ENCODE measurements around the gene MTHFR. TPM values are rescaled to one million over a fixed set of nuclear protein-coding genes. Genes with fewer than 3 reads are reported as not detected.

MTHFR gene
- total RNA-seq (2022): 16.4 and 21.0 TPM in 2 replicates
- Bru-seq, nascent RNA: percentile 58 among the genes with signal in this experiment
- BruChase-seq, experiment 1, labeled RNA remaining after a 6-hour chase: percentile 69 among the genes with signal in this experiment
- percentile 63 among the genes with signal in this experiment for BruChase-seq, experiment 2, labeled RNA remaining after a 2-hour chase
- long read RNA-seq, full-length matches to known transcripts: 2 of 3 reads
- long read RNA-seq, partial matches to known transcripts: 0 of 3 reads
- long read RNA-seq, other reads (novel, unspliced or antisense): 1 of 3 reads

DNA sequence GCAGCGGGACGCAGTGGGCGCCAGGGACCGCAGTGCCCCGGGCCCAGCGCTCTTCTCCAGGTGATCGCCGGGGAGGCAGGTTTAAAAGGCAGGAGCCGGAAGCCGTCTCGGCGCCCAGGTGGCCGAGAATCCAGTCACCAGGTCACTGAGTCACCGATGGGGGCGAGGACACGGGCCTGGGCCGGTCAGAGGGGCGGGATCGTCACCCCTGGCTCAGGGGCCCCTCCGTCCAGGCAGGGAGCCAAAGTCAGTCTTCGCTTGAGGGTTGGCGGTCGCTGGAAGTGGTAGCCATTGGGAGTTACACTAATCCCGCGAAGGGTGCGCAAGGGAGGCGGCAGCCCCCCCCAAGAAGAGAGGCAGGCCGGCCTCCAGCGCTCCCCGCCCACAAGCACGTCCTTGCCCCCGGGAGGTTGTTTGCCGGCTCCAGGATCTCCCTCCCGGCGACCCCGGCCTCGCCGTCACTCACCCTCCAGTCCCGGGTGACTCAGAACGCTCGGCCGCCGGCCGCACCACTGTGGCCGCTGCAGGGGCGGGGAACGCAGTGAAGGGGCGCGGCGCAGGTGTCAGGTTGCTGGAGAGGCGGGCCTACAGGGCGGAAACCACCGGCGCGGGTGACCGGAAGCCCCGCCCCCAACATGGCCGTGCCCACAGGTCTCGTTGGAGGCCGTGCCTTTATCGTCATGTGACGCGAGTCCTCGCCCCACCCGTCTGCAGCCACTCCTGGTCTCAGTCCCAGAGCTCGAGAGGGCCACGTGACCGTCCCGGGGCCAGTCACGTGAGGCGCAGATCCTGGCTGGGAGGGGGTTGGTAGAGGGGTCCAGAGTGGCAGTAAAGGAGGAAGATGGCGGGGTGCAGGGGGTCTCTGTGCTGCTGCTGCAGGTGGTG lies at the start of gene MTHFR, which contains the start of gene CLCN6:
MTHFR (minus strand) TSS at position 543 of the 885 bp plus-strand sequence. CDS start 2,848 bp downstream, outside the sequence.
CLCN6 (plus strand) TSS at position 770 of the 885 bp plus-strand sequence; CDS start at position 842, 72 bp downstream.
- peak within 1 kb of the TSS; percentile 95 for H3K4me3 Mint-ChIP-seq (ENCODE audit: low read depth, unreplicated experiment)
- H3K27me3 Mint-ChIP-seq (ENCODE audit: unreplicated experiment): no peaks in the 10 kb centered on the region
- H3K9me3 Mint-ChIP-seq (ENCODE audit: low read depth, unreplicated experiment): no peaks in the 10 kb centered on the region
- H3K36me3 Mint-ChIP-seq (ENCODE audit: insufficient read depth, unreplicated experiment): peaks cover 56% of the 10 kb centered on the region
- no TSS peak for BruUV-seq (replicated peaks)
- H3K4me1 Mint-ChIP-seq (ENCODE audit: low read depth, unreplicated experiment): peaks cover 29% of the 10 kb centered on the region
- H3K27ac Mint-ChIP-seq (ENCODE audit: unreplicated experiment): peak within 1 kb of the TSS; percentile 98
- CTCF ChIA-PET: interaction anchor here (0.7 to 1.3 kb wide), 3 partner anchors 18 to 108 kb away, joined by 3 to 4 read pairs (median 4); no protein-coding TSS in a partner anchor
- intact Hi-C loops (cut with micrococcal nuclease; ENCODE audit: unreplicated experiment): no loop called here
- peak; percentile 98 for DNase-seq
- TF ChIP-seq, protein P1, sequence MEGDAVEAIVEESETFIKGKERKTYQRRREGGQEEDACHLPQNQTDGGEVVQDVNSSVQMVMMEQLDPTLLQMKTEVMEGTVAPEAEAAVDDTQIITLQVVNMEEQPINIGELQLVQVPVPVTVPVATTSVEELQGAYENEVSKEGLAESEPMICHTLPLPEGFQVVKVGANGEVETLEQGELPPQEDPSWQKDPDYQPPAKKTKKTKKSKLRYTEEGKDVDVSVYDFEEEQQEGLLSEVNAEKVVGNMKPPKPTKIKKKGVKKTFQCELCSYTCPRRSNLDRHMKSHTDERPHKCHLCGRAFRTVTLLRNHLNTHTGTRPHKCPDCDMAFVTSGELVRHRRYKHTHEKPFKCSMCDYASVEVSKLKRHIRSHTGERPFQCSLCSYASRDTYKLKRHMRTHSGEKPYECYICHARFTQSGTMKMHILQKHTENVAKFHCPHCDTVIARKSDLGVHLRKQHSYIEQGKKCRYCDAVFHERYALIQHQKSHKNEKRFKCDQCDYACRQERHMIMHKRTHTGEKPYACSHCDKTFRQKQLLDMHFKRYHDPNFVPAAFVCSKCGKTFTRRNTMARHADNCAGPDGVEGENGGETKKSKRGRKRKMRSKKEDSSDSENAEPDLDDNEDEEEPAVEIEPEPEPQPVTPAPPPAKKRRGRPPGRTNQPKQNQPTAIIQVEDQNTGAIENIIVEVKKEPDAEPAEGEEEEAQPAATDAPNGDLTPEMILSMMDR (IDR thresholded peaks at IDR 0.05; ENCODE audit: unreplicated experiment): no peak

DNA sequence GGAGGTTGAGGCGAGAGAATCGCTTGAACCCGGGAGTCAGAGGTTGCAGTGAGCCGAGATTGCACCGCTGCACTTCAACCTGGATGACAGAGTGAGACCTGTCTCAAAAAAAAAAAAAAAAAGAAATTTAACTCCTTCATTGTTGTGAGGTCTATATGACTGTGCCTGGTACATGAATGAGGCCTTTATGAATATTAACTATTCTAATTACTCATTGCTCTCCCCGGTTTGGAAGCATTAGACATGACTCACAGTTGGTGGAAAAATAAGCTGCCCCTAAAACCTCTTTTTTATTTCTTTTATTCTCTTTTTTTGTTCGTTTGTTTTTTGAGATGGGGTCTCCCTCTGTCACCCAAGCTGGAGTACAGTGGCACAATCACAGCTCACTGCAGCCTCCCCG lies 49.7 kb upstream of the MTHFR start:
- peaks cover 64% of the 10 kb centered on the region for H3K27me3 Mint-ChIP-seq (ENCODE audit: unreplicated experiment)
- TF ChIP-seq, protein P1 (IDR thresholded peaks at IDR 0.05; ENCODE audit: unreplicated experiment): no peak
- CTCF ChIA-PET: no interaction called here
- H3K4me1 Mint-ChIP-seq (ENCODE audit: low read depth, unreplicated experiment): no peaks in the 10 kb centered on the region
- BruUV-seq (replicated peaks): no TSS peak
- H3K9me3 Mint-ChIP-seq (ENCODE audit: low read depth, unreplicated experiment): no peaks in the 10 kb centered on the region
- DNase-seq: no peak
- H3K4me3 Mint-ChIP-seq (ENCODE audit: low read depth, unreplicated experiment): no peak overlapping the region
- intact Hi-C loops (cut with micrococcal nuclease; ENCODE audit: unreplicated experiment): no loop called here
- H3K36me3 Mint-ChIP-seq (ENCODE audit: insufficient read depth, unreplicated experiment): peaks cover 7% of the 10 kb centered on the region
- H3K27ac Mint-ChIP-seq (ENCODE audit: unreplicated experiment): no peak overlapping the region

DNA sequence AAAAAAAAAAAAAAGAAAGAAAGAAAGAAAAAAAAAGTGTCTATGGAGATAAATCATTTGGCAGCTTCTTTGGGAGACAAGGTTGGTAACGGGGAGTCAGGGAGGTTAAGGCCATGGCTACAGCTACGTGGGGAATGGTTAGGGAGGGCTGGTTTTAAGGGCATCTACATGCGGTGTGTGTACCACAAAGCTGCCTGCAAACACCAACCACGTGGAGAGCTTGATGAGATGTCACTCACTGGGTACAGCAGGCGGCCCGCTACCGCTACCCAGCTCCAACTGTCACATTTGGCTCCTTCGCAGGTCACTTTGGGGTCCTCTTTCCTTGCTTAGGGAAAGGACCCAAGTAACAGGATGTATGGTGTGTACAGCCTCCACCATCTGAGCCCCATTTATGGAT lies 48.8 kb upstream of the MTHFR start:
- CTCF ChIA-PET: interaction anchor here (0.7 kb wide), 1 partner anchor 683 kb away, joined by 3 read pairs; no protein-coding TSS in a partner anchor
- TF ChIP-seq, protein P1 (IDR thresholded peaks at IDR 0.05; ENCODE audit: unreplicated experiment): no peak
- H3K4me1 Mint-ChIP-seq (ENCODE audit: low read depth, unreplicated experiment): no peaks in the 10 kb centered on the region
- no TSS peak for BruUV-seq (replicated peaks)
- H3K27me3 Mint-ChIP-seq (ENCODE audit: unreplicated experiment): peaks cover 55% of the 10 kb centered on the region
- H3K27ac Mint-ChIP-seq (ENCODE audit: unreplicated experiment): no peak overlapping the region
- intact Hi-C loops (cut with micrococcal nuclease; ENCODE audit: unreplicated experiment): loop anchor here (5.0 kb wide), 1 partner anchor 38 kb away; no protein-coding TSS in a partner anchor
- H3K4me3 Mint-ChIP-seq (ENCODE audit: low read depth, unreplicated experiment): no peak overlapping the region
- H3K36me3 Mint-ChIP-seq (ENCODE audit: insufficient read depth, unreplicated experiment): peaks cover 7% of the 10 kb centered on the region
- no peak for DNase-seq
- H3K9me3 Mint-ChIP-seq (ENCODE audit: low read depth, unreplicated experiment): no peaks in the 10 kb centered on the region

DNA sequence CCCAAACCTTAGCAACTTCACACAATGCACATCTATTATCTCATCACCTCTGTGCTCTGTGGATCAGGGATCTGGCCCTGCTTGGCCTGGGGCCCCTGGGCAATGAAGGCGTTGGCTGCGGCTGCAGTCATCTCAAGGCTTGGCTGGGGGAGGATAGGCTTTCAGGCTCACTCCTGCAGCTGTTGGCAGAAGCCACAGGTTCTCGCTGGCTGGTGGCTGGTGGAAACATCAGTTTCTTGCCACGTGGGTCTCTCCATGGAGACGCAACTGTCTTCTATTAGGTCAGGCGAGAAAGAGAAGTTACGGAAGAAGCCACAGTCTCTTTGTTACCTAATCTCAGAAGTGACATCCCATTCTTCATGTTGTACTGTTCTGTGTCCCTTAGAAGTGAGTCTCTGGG lies 45.4 kb upstream of the MTHFR start:
- DNase-seq: no peak
- CTCF ChIA-PET: no interaction called here
- H3K27me3 Mint-ChIP-seq (ENCODE audit: unreplicated experiment): peaks cover 35% of the 10 kb centered on the region

More for the DNA sequence above, 45.4 kb upstream of the MTHFR start:
- BruUV-seq (replicated peaks): no TSS peak
- H3K4me3 Mint-ChIP-seq (ENCODE audit: low read depth, unreplicated experiment): no peak overlapping the region
- intact Hi-C loops (cut with micrococcal nuclease; ENCODE audit: unreplicated experiment): loop anchor here (5.0 kb wide), 1 partner anchor 41 kb away; no protein-coding TSS in a partner anchor
- no peak overlapping the region for H3K27ac Mint-ChIP-seq (ENCODE audit: unreplicated experiment)
- H3K9me3 Mint-ChIP-seq (ENCODE audit: low read depth, unreplicated experiment): no peaks in the 10 kb centered on the region
- H3K36me3 Mint-ChIP-seq (ENCODE audit: insufficient read depth, unreplicated experiment): peaks cover 19% of the 10 kb centered on the region
- no peaks in the 10 kb centered on the region for H3K4me1 Mint-ChIP-seq (ENCODE audit: low read depth, unreplicated experiment)
- TF ChIP-seq, protein P1 (IDR thresholded peaks at IDR 0.05; ENCODE audit: unreplicated experiment): no peak

Data from Calu3 (cell line).